ENCODE measurements around the gene PRKCZ.

GRCh38 chr1:2190491-2190976 is 140.3 kb downstream of the PRKCZ start:
- TF ChIP-seq EP300 (IDR thresholded peaks at IDR 0.05) (no peak), CTCF (IDR thresholded peaks at IDR 0.05) (no peak), POLR2A (IDR thresholded peaks at IDR 0.05) (no peak)
